HEK293 (cell line): Measurements from ENCODE around the gene RAP1GAP.

ENCODE experiments used
- GLI4 ChIP-seq: fragments of 450-650 bp; formaldehyde crosslinking; IDR thresholded peaks from 2 replicates; pipeline ENCODE4 v1.5.1; 2016; ENCODE audit warnings: missing biosample characterization, missing genetic modification characterization
- OVOL3 ChIP-seq: fragments of 450-650 bp; formaldehyde crosslinking; IDR thresholded peaks from 2 replicates; pipeline ENCODE4 v1.5.1; 2016; ENCODE audit warnings: missing biosample characterization, missing genetic modification characterization
- YY1 ChIP-seq: fragments of 450-650 bp; formaldehyde crosslinking; IDR thresholded peaks from 2 replicates; pipeline ENCODE4 v1.5.1; 2018; ENCODE audit warnings: missing biosample characterization, missing genetic modification characterization
- ZNF239 ChIP-seq: fragments of 450-650 bp; formaldehyde crosslinking; IDR thresholded peaks from 2 replicates; pipeline ENCODE4 v1.5.1; 2016; ENCODE audit warnings: missing biosample characterization, missing genetic modification characterization
- ZNF274 ChIP-seq, 2 experiments: fragments of 200-500 bp in 1 of 2; fragments of 450-650 bp in 1 of 2; sonication (Bioruptor generic) in 1 of 2; formaldehyde crosslinking in 1 of 2; IDR thresholded peaks; 2 replicates each; pipeline versions ENCODE4 v1.5.1 to v1.6.1; 2014 to 2016; ENCODE audit warnings: borderline replicate concordance in 1 of 2, inconsistent platforms in 1 of 2, low read length in 1 of 2, missing biosample characterization in 1 of 2, missing genetic modification characterization in 1 of 2
- ZNF514 ChIP-seq: fragments of 450-650 bp; formaldehyde crosslinking; IDR thresholded peaks from 2 replicates; pipeline ENCODE4 v1.5.1; 2016; ENCODE audit warnings: missing biosample characterization, missing genetic modification characterization
- ZNF560 ChIP-seq: fragments of 450-650 bp; formaldehyde crosslinking; IDR thresholded peaks from 2 replicates; pipeline ENCODE4 v1.5.1; 2017; ENCODE audit warnings: missing biosample characterization, missing genetic modification characterization, borderline replicate concordance
- ZNF626 ChIP-seq: fragments of 450-650 bp; sonication (Bioruptor Pico); formaldehyde crosslinking; IDR thresholded peaks from 2 replicates; pipeline ENCODE4 v1.5.1; 2018; ENCODE audit warnings: missing biosample characterization, missing genetic modification characterization, inconsistent platforms
- TF ChIP-seq, protein P1 (sequence below): fragments of 450-650 bp; formaldehyde crosslinking; IDR thresholded peaks from 2 replicates; pipeline ENCODE4 v1.5.1; 2017; ENCODE audit warnings: missing biosample characterization, missing genetic modification characterization
- TF ChIP-seq, protein P2 (sequence below): fragments of 450-650 bp; formaldehyde crosslinking; IDR thresholded peaks from 2 replicates; pipeline ENCODE4 v1.5.1; 2016; ENCODE audit warnings: missing biosample characterization, missing genetic modification characterization, low read depth
- TF ChIP-seq, protein P3 (sequence below): fragments of 450-650 bp; formaldehyde crosslinking; IDR thresholded peaks from 2 replicates; pipeline ENCODE4 v1.5.1; 2017; ENCODE audit warnings: missing biosample characterization, missing genetic modification characterization
- TF ChIP-seq, protein P4 (sequence below): fragments of 450-650 bp; formaldehyde crosslinking; IDR thresholded peaks from 2 replicates; pipeline ENCODE4 v1.5.1; 2016; ENCODE audit warnings: missing biosample characterization, missing genetic modification characterization
- TF ChIP-seq, protein P5 (sequence below): fragments of 450-650 bp; formaldehyde crosslinking; IDR thresholded peaks from 2 replicates; pipeline ENCODE4 v1.5.1; 2016; ENCODE audit warnings: missing biosample characterization, missing genetic modification characterization

DNA sequence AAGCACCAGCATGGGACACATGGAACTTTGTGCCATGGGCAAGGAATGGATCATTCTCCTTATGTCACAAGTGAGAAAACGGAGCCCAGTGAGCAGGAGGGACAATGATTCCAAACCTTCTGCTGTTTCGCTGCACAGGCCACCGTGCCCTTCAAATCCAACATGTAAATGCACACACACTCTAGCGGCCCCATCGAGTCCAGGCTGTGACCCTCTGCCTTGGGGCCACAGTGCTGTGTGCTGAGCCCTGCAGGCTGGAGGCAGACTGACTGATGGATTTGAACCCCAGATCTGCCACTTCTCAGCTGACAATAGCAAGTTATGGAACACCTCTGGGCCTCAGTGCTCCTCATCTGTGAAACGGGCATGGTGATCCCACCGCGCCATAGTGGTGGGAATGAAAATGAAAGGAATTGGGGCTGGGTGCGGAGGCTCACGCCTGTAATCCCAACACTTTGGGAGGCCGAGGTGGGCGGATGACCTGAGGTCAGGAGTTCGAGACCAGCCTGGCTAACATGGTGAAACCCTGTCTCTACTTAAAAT lies 96.4 kb downstream of the RAP1GAP start:
- TF ChIP-seq ZNF239 (tag by site-specific recombination) (no peak), GLI4 (tag by site-specific recombination) (no peak), YY1 (tag by site-specific recombination) (no peak), ZNF626 (tag by site-specific recombination) (no peak), ZNF514 (tag by site-specific recombination) (no peak), ZNF274 (IDR thresholded peaks at IDR 0.05; ENCODE audit: low read length) (no peak), ZNF274 (tag by site-specific recombination; IDR thresholded peaks at IDR 0.05; ENCODE audit: borderline replicate concordance) (no peak), ZNF560 (tag by site-specific recombination) (no peak), OVOL3 (no peak)
- TF ChIP-seq, protein P1, sequence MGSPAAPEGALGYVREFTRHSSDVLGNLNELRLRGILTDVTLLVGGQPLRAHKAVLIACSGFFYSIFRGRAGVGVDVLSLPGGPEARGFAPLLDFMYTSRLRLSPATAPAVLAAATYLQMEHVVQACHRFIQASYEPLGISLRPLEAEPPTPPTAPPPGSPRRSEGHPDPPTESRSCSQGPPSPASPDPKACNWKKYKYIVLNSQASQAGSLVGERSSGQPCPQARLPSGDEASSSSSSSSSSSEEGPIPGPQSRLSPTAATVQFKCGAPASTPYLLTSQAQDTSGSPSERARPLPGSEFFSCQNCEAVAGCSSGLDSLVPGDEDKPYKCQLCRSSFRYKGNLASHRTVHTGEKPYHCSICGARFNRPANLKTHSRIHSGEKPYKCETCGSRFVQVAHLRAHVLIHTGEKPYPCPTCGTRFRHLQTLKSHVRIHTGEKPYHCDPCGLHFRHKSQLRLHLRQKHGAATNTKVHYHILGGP (tag by site-specific recombination), result no peak
- TF ChIP-seq, protein P2, sequence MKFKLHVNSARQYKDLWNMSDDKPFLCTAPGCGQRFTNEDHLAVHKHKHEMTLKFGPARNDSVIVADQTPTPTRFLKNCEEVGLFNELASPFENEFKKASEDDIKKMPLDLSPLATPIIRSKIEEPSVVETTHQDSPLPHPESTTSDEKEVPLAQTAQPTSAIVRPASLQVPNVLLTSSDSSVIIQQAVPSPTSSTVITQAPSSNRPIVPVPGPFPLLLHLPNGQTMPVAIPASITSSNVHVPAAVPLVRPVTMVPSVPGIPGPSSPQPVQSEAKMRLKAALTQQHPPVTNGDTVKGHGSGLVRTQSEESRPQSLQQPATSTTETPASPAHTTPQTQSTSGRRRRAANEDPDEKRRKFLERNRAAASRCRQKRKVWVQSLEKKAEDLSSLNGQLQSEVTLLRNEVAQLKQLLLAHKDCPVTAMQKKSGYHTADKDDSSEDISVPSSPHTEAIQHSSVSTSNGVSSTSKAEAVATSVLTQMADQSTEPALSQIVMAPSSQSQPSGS, result no peak
- TF ChIP-seq, protein P3, sequence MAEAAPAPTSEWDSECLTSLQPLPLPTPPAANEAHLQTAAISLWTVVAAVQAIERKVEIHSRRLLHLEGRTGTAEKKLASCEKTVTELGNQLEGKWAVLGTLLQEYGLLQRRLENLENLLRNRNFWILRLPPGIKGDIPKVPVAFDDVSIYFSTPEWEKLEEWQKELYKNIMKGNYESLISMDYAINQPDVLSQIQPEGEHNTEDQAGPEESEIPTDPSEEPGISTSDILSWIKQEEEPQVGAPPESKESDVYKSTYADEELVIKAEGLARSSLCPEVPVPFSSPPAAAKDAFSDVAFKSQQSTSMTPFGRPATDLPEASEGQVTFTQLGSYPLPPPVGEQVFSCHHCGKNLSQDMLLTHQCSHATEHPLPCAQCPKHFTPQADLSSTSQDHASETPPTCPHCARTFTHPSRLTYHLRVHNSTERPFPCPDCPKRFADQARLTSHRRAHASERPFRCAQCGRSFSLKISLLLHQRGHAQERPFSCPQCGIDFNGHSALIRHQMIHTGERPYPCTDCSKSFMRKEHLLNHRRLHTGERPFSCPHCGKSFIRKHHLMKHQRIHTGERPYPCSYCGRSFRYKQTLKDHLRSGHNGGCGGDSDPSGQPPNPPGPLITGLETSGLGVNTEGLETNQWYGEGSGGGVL (tag by site-specific recombination), result no peak
- TF ChIP-seq, protein P4, sequence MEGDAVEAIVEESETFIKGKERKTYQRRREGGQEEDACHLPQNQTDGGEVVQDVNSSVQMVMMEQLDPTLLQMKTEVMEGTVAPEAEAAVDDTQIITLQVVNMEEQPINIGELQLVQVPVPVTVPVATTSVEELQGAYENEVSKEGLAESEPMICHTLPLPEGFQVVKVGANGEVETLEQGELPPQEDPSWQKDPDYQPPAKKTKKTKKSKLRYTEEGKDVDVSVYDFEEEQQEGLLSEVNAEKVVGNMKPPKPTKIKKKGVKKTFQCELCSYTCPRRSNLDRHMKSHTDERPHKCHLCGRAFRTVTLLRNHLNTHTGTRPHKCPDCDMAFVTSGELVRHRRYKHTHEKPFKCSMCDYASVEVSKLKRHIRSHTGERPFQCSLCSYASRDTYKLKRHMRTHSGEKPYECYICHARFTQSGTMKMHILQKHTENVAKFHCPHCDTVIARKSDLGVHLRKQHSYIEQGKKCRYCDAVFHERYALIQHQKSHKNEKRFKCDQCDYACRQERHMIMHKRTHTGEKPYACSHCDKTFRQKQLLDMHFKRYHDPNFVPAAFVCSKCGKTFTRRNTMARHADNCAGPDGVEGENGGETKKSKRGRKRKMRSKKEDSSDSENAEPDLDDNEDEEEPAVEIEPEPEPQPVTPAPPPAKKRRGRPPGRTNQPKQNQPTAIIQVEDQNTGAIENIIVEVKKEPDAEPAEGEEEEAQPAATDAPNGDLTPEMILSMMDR, result no peak
- TF ChIP-seq, protein P5, sequence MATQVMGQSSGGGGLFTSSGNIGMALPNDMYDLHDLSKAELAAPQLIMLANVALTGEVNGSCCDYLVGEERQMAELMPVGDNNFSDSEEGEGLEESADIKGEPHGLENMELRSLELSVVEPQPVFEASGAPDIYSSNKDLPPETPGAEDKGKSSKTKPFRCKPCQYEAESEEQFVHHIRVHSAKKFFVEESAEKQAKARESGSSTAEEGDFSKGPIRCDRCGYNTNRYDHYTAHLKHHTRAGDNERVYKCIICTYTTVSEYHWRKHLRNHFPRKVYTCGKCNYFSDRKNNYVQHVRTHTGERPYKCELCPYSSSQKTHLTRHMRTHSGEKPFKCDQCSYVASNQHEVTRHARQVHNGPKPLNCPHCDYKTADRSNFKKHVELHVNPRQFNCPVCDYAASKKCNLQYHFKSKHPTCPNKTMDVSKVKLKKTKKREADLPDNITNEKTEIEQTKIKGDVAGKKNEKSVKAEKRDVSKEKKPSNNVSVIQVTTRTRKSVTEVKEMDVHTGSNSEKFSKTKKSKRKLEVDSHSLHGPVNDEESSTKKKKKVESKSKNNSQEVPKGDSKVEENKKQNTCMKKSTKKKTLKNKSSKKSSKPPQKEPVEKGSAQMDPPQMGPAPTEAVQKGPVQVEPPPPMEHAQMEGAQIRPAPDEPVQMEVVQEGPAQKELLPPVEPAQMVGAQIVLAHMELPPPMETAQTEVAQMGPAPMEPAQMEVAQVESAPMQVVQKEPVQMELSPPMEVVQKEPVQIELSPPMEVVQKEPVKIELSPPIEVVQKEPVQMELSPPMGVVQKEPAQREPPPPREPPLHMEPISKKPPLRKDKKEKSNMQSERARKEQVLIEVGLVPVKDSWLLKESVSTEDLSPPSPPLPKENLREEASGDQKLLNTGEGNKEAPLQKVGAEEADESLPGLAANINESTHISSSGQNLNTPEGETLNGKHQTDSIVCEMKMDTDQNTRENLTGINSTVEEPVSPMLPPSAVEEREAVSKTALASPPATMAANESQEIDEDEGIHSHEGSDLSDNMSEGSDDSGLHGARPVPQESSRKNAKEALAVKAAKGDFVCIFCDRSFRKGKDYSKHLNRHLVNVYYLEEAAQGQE (tag by site-specific recombination), result no peak
